B cell (primary cell): ENCODE measurements around the gene PSMD3. TPM values are rescaled to one million over a fixed set of nuclear protein-coding genes. Genes with fewer than 3 reads are reported as not detected.

Experiments
- ATAC-seq: fragments of 200-7000 bp; cut with Tn5 transposase; one replicate; pipeline ENCODE4 v1.10.0; 2021; ENCODE audit warnings: low read depth, mild to moderate bottlenecking, moderate number of reproducible peaks, moderate library complexity
- CTCF ChIA-PET: fragments of 350-600 bp; sonication (Branson Sonifier 250); formaldehyde crosslinking; loops from one replicate; lab custom pipeline; 2021; ENCODE audit warnings: antibody characterized with exemption, inconsistent platforms; lab: Charles Lee
- POLR2A ChIA-PET: fragments of 350-600 bp; sonication (Branson Sonifier 250); formaldehyde crosslinking; loops from one replicate; lab custom pipeline; 2021; ENCODE audit warnings: antibody characterized with exemption; lab: Charles Lee
- DNase-seq: peaks from one replicate; pipeline ENCODE4 v3.0.0; 2013
- H2AFZ ChIP-seq: 2 replicates; pipeline ENCODE4 v1.6.1; 2012; ENCODE audit warnings: mild to moderate bottlenecking, low read depth, low read length; ENCODE audit not compliant: insufficient read depth, poor library complexity, severe bottlenecking
- H3K27ac ChIP-seq, 2 donors: 1 replicate in 1 of 2; 2 replicates in 1 of 2; pipeline ENCODE4 v1.5.1; 2012 to 2013; ENCODE audit warnings: low read length in 2 of 2, mild to moderate bottlenecking in 2 of 2, moderate library complexity in 1 of 2
- H3K27me3 ChIP-seq, 4 experiments: fragments of 200-600 bp in 1 of 4; sonication (generic) in 1 of 4; replicated peaks in 1 of 4; 1 replicate in 2 of 4; 2 replicates in 2 of 4; pipeline versions ENCODE4 v1.6.1 to v1.7.0; 2013 to 2016; ENCODE audit warnings: low read length in 3 of 4, mild to moderate bottlenecking in 2 of 4, mixed read lengths in 1 of 4, moderate library complexity in 1 of 4; ENCODE audit not compliant: insufficient read depth in 4 of 4, control insufficient read depth in 3 of 4; ENCODE audit errors: control extremely low read depth in 1 of 4
- H3K36me3 ChIP-seq, 2 experiments: replicated peaks in 1 of 2; 1 replicate in 1 of 2; 2 replicates in 1 of 2; pipeline versions ENCODE4 v1.6.1 to v1.7.1; 2013; ENCODE audit warnings: low read length in 1 of 2; ENCODE audit not compliant: insufficient read depth in 2 of 2, control insufficient read depth in 1 of 2; ENCODE audit errors: control extremely low read depth in 1 of 2, extremely low read depth in 1 of 2
- H3K4me1 ChIP-seq, 2 donors: fragments of 200-600 bp in 1 of 2; sonication (generic) in 1 of 2; 1 replicate in 1 of 2; 2 replicates in 1 of 2; pipeline versions ENCODE4 v1.5.1 to v1.6.1; 2013 to 2017; ENCODE audit warnings: low read length in 2 of 2; ENCODE audit not compliant: control insufficient read depth in 2 of 2, insufficient read depth in 2 of 2
- H3K4me2 ChIP-seq: replicated peaks from 2 replicates; pipeline ENCODE3; 2012; ENCODE audit warnings: mild to moderate bottlenecking, low read depth, low read length; ENCODE audit not compliant: poor library complexity, severe bottlenecking
- H3K4me3 ChIP-seq, 5 experiments: fragments of 200-600 bp in 1 of 5; sonication (generic) in 1 of 5; 1 replicate in 3 of 5; 2 replicates in 2 of 5; pipeline versions ENCODE4 v1.5.1 to v1.7.0; 2011 to 2016; ENCODE audit warnings: low read length in 4 of 5, mild to moderate bottlenecking in 4 of 5, low read depth in 2 of 5, control low read depth in 1 of 5, moderate library complexity in 1 of 5; ENCODE audit not compliant: insufficient read depth in 1 of 5; ENCODE audit errors: control extremely low read depth in 1 of 5, extremely low read depth in 1 of 5
- H3K79me2 ChIP-seq: fragments of 200-600 bp; sonication (generic); one replicate; pipeline ENCODE4 v1.6.0; 2016; ENCODE audit warnings: low read length; ENCODE audit not compliant: control insufficient read depth, insufficient read depth
- H3K9ac ChIP-seq: fragments of 200-600 bp; sonication (generic); 2 replicates; pipeline ENCODE4 v1.6.1; 2017; ENCODE audit warnings: mild to moderate bottlenecking, low read length, moderate library complexity
- H3K9me3 ChIP-seq, 3 donors: one replicate each; pipeline versions ENCODE4 v1.6.1 to v1.7.1; 2013; ENCODE audit warnings: low read length in 2 of 3; ENCODE audit not compliant: control insufficient read depth in 2 of 3, insufficient read depth in 1 of 3; ENCODE audit errors: control extremely low read depth in 1 of 3
- H4K20me1 ChIP-seq: 2 replicates; pipeline ENCODE4 v1.6.0; 2012; ENCODE audit warnings: mild to moderate bottlenecking, low read length; ENCODE audit not compliant: insufficient read depth, control insufficient read depth, poor library complexity, severe bottlenecking
- H3K27ac Mint-ChIP-seq: one replicate; pipeline ENCODE4 v1.8.0; 2021; ENCODE audit warnings: mixed read lengths
- H3K27me3 Mint-ChIP-seq: one replicate; pipeline ENCODE4 v1.8.0; 2021; ENCODE audit warnings: mixed read lengths
- H3K4me1 Mint-ChIP-seq: one replicate; pipeline ENCODE4 v1.8.0; 2021; ENCODE audit warnings: mixed read lengths
- H3K4me3 Mint-ChIP-seq: one replicate; pipeline ENCODE4 v1.8.0; 2021; ENCODE audit warnings: mixed read lengths
- H3K9me3 Mint-ChIP-seq: one replicate; pipeline ENCODE4 v1.8.0; 2022; ENCODE audit warnings: mixed read lengths; ENCODE audit not compliant: insufficient read depth
- EZH2 ChIP-seq: IDR thresholded peaks from 2 replicates; pipeline ENCODE4 v1.6.1; 2012; ENCODE audit warnings: borderline replicate concordance, low read depth, mild to moderate bottlenecking, moderate library complexity, low read length; ENCODE audit not compliant: insufficient read depth, poor library complexity, severe bottlenecking
- WGBS: methylation state at CpG from one replicate; pipeline ENCODE4 v1.1.5; 2013; ENCODE audit warnings: missing lambda C conversion rate; ENCODE audit not compliant: insufficient coverage; 5-methylcytosine and 5-hydroxymethylcytosine counted together
- intact Hi-C: fragments of 100-400 bp; cut with micrococcal nuclease; formaldehyde crosslinking; loops from one replicate; pipeline ENCODE4 v1.10.0; 2022
- polyA plus RNA-seq: library from polyadenylated mRNA; depleted of rRNA; stranded (reverse); fragments of >200 nt; gene quantifications from 2 replicates; pipeline ENCODE4 v1.2.3, GENCODE V29; 2012
- total RNA-seq, 2 donors: library from RNA; stranded (reverse); fragments of 120-200 nt in 1 of 2; gene quantifications; 1 replicate in 1 of 2; 2 replicates in 1 of 2; pipeline versions ENCODE4 v1.2.3 to v1.2.4, GENCODE V29; 2013 to 2022
- TF ChIP-seq, protein P1 (sequence below): fragments of 200-600 bp; IDR thresholded peaks from one replicate; pipeline ENCODE4 v1.8.0; 2022; ENCODE audit warnings: antibody characterized with exemption, mild to moderate bottlenecking

The PSMD3 gene
- total and polyA plus RNA-seq, 2 donors (not counting 1 experiment from before 2014, with no cell fraction given) = 72.6 to 76.6 TPM

GRCh38 chr17:39955726-39956225 lies 24.8 kb upstream of the PSMD3 start:
- DNase-seq = no peak

DNA sequence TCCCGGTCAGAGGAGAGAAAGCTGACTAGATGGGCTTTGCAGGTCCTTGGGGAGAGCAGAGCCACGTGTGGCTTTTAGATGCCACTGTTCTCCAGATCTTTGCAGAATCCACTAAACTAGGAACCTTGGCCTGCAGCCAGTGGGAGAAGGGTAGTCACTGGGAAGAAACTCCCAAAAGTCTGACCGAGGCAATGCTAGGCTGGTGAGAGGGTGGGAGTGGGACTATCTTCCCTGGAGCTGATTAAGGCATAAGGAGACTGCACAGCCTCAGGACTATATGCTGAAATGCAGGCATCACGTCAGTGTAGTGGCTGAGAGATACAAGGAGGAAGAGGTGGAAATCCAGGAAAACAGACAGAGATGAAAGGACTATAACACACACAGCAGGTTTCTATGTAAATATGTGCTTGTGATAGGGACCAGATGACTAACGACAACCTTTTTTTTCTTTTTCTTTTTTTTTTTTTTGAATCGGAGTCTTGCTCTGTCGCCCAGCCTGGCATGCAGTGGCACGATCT lies 20.0 kb upstream of the PSMD3 start:
- peaks cover 5% of the 10 kb centered on the region for H3K27me3 Mint-ChIP-seq
- H3K4me3 Mint-ChIP-seq = no peak overlapping the region
- Histone ChIP-seq H3K4me3 (no peak overlapping the region), H4K20me1 (no peaks in the 10 kb centered on the region), H3K4me1 (peaks cover 14 to 16% of the 10 kb centered on the region in 2 donors), H3K36me3 (no peaks in the 10 kb centered on the region), H2AFZ (no peak overlapping the region), H3K9me3 (no peaks in the 10 kb centered on the region), H3K27ac (no peak overlapping the region), H3K9ac (no peak overlapping the region), H3K27me3 (no peaks in the 10 kb centered on the region), H3K4me2 (no peak overlapping the region), H3K79me2 (peaks cover 3% of the 10 kb centered on the region)
- H3K27ac Mint-ChIP-seq = peak overlapping the region; percentile 46
- DNase-seq (no peak), ATAC-seq (no peak)
- 97% methylated on average over 5 of the region's 8 CpGs for WGBS
- no peaks in the 10 kb centered on the region for H3K9me3 Mint-ChIP-seq
- intact Hi-C loops = no loop called here
- TF ChIP-seq, protein P1, sequence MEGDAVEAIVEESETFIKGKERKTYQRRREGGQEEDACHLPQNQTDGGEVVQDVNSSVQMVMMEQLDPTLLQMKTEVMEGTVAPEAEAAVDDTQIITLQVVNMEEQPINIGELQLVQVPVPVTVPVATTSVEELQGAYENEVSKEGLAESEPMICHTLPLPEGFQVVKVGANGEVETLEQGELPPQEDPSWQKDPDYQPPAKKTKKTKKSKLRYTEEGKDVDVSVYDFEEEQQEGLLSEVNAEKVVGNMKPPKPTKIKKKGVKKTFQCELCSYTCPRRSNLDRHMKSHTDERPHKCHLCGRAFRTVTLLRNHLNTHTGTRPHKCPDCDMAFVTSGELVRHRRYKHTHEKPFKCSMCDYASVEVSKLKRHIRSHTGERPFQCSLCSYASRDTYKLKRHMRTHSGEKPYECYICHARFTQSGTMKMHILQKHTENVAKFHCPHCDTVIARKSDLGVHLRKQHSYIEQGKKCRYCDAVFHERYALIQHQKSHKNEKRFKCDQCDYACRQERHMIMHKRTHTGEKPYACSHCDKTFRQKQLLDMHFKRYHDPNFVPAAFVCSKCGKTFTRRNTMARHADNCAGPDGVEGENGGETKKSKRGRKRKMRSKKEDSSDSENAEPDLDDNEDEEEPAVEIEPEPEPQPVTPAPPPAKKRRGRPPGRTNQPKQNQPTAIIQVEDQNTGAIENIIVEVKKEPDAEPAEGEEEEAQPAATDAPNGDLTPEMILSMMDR = no peak
- no peak for TF ChIP-seq EZH2
- POLR2A ChIA-PET = no interaction called here
- peaks cover 10% of the 10 kb centered on the region for H3K4me1 Mint-ChIP-seq
- CTCF ChIA-PET = interaction anchor here (3.5 to 4.9 kb wide), 2 partner anchors 18 to 87 kb away, joined by 31 to 97 read pairs; partner anchors contain the start of gene PSMD3

More at GRCh38 chr17:39955726-39956225, 24.8 kb upstream of the PSMD3 start:
- no peaks in the 10 kb centered on the region for H4K20me1 ChIP-seq
- Mint-ChIP-seq H3K4me3 (no peak overlapping the region), H3K27ac (no peak overlapping the region), H3K4me1 (peaks cover 20% of the 10 kb centered on the region), H3K27me3 (no peaks in the 10 kb centered on the region), H3K9me3 (no peaks in the 10 kb centered on the region)
- no peak overlapping the region for H3K27ac ChIP-seq
- no peak overlapping the region for H3K9ac ChIP-seq
- no peaks in the 10 kb centered on the region for H3K36me3 ChIP-seq
- H3K9me3 ChIP-seq = no peaks in the 10 kb centered on the region
- WGBS = no CpG with 5 or more reads among the region's 4 CpGs
- H3K4me1 ChIP-seq = peaks cover 18 to 34% of the 10 kb centered on the region in 2 donors
- ChIA-PET POLR2A (interaction anchor here (0.6 kb wide), 1 partner anchor 40 kb away, joined by 3 read pairs; no protein-coding TSS in a partner anchor), CTCF (interaction anchor here (1.1 to 4.9 kb wide), 4 partner anchors 23 to 334 kb away, joined by 3 to 97 read pairs (median 10); partner anchors contain the start of gene PSMD3)
- no peak overlapping the region for H3K4me2 ChIP-seq
- no peak overlapping the region for H2AFZ ChIP-seq
- peaks cover 3% of the 10 kb centered on the region for H3K79me2 ChIP-seq
- no peak for TF ChIP-seq EZH2
- TF ChIP-seq, protein P1 = no peak
- no peak for ATAC-seq
- no peak overlapping the region for H3K4me3 ChIP-seq
- no peaks in the 10 kb centered on the region for H3K27me3 ChIP-seq
- intact Hi-C loops = loop anchor here (10.0 kb wide), 1 partner anchor 99 kb away; the partner anchor contains the start of gene MED24
